ENCODE measurements around the gene PCMTD2. TPM values are rescaled to one million over a fixed set of nuclear protein-coding genes. Genes with fewer than 3 reads are reported as not detected.

PCMTD2 gene
- total and polyA plus RNA-seq, 2 of the 8 experiments (the other 6 are each of a cell fraction or from before 2014, with no cell fraction given) = 21.4 to 55.1 TPM

DNA sequence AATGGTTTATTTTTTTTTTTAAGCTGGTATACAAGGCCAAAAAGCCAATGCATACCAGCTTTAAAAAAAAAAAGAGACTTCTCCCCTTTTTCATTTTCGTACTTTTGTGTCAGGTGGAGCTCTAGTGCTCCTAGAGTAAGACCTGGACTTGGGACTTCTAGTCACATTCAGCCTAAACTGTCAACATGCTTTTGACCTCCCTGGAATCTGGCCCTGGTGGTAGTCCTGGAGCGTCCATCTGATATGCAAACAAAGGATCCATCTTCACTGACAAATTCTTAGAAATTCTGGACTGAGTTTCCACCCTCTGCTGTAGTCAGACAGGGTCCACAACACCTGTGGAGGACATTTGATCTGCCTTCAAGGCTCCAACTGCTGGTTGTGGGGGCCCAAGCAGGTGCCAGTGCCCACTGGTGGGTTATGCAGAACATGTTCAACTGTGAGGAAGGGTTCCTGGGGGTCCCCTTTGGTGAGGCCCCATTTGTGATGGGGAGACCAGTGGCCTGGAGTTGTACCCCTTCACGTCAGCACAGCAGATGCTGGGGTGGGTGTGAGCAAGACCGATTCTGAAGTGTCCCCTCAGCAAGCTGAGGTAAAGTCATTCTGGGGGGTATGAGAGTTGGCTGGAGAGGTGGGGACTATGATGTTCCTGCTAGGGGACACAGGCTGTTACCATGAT lies 12.6 kb upstream of the PCMTD2 start:
- no peak overlapping the region for H2BK15ac ChIP-seq (ENCODE audit: low read length)
- no peak overlapping the region for H3K56ac ChIP-seq (replicated peaks; ENCODE audit: insufficient read length, low read depth, low read length)
- H3K27me3 ChIP-seq (replicated peaks in 1 of 4; ENCODE audit: control insufficient read depth in 3 of 4, extremely low read depth in 1 of 4, insufficient read depth in 3 of 4, low read length in 3 of 4) = no peaks in the 10 kb centered on the region; a peak in 2 of 7 replicates
- no peak overlapping the region for H3K18ac ChIP-seq (ENCODE audit: extremely low read depth, low read length)
- no peak overlapping the region for H2BK20ac ChIP-seq (ENCODE audit: low read length)
- H3K4me1 ChIP-seq (replicated peaks in 1 of 4; ENCODE audit: control insufficient read depth in 3 of 4, insufficient read depth in 4 of 4, low read length in 3 of 4) = no peaks in the 10 kb centered on the region; a peak in 1 of 7 replicates
- H3K23me2 ChIP-seq (ENCODE audit: low read depth, low read length) = no peaks in the 10 kb centered on the region
- H3K4ac ChIP-seq (replicated peaks; ENCODE audit: insufficient read length, low read depth, low read length) = no peak overlapping the region
- no peak for TF ChIP-seq GABPA (IDR thresholded peaks at IDR 0.05; ENCODE audit: borderline replicate concordance, insufficient read depth, low read length)
- no peak for TF ChIP-seq SP1 (IDR thresholded peaks at IDR 0.05; ENCODE audit: low read depth, low read length)
- CTCF ChIA-PET (ENCODE audit: partially characterized antibody) = interaction anchor here (0.6 to 1.5 kb wide), 4 partner anchors 11 to 98 kb away, joined by 3 to 4 read pairs (median 3); no protein-coding TSS in a partner anchor
- no peak overlapping the region for H2BK12ac ChIP-seq (ENCODE audit: low read depth, low read length)
- no peak overlapping the region for H3K4me2 ChIP-seq (ENCODE audit: insufficient read depth in 1 of 2, low read depth in 2 of 2, low read length in 2 of 2)
- DNase-seq (ENCODE audit: low read depth in 1 of 2, low spot score in 2 of 2) (no peak), FAIRE-seq (no peak)
- no peak overlapping the region for H3K9ac ChIP-seq (replicated peaks in 1 of 4; ENCODE audit: extremely low read depth in 1 of 4, low read depth in 3 of 4, low read length in 3 of 4)
- no peaks in the 10 kb centered on the region for H3K79me2 ChIP-seq (ENCODE audit: control insufficient read depth in 1 of 2, insufficient read depth in 2 of 2, low read length in 2 of 2)
- POLR2A ChIA-PET (ENCODE audit: partially characterized antibody) = interaction anchor here (1.6 kb wide), 1 partner anchor 13 kb away, joined by 5 read pairs; the partner anchor contains the start of gene PCMTD2
- no peak overlapping the region for H2BK5ac ChIP-seq (ENCODE audit: low read depth, low read length)
- no peaks in the 10 kb centered on the region for H3K79me1 ChIP-seq (ENCODE audit: low read depth, low read length)
- no peak overlapping the region for H2AFZ ChIP-seq (ENCODE audit: low read length)
- no peak overlapping the region for H3K14ac ChIP-seq (ENCODE audit: insufficient read length)
- no peak overlapping the region for H4K8ac ChIP-seq (ENCODE audit: extremely low read depth, insufficient read depth, low read length)
- no peaks in the 10 kb centered on the region for H3K36me3 ChIP-seq (ENCODE audit: control insufficient read depth in 2 of 4, insufficient read depth in 4 of 4, low read length in 3 of 4)
- H4K91ac ChIP-seq (replicated peaks; ENCODE audit: insufficient read length, low read length) = no peak overlapping the region
- H3K9me3 ChIP-seq (ENCODE audit: insufficient read depth in 2 of 2, low read depth in 1 of 2, low read length in 1 of 2) = peaks cover 3 to 5% of the 10 kb centered on the region in 2 experiments; a peak in 2 of 4 replicates
- no peak overlapping the region for H3K23ac ChIP-seq (ENCODE audit: insufficient read length)
- WGBS, 2 experiments (ENCODE audit: extremely low coverage in 1 of 2, insufficient coverage in 1 of 2, insufficient read length in 1 of 2, insufficient replicate concordance in 2 of 2, low coverage in 1 of 2, low lambda C conversion rate in 2 of 2, missing lambda C conversion rate in 1 of 2) = 76% methylated on average over 4 of the region's 4 CpGs; no CpG with 5 or more reads in 1 of the 2 experiments
- H4K20me1 ChIP-seq (replicated peaks in 1 of 2; ENCODE audit: control insufficient read depth in 1 of 2, insufficient read depth in 2 of 2, low read length in 2 of 2) = no peaks in the 10 kb centered on the region
- H3K4me3 ChIP-seq (ENCODE audit: extremely low read depth in 1 of 4, insufficient read depth in 2 of 4, low read depth in 3 of 4, low read length in 4 of 4) = no peak overlapping the region
- H2AK5ac ChIP-seq (ENCODE audit: low read depth, low read length) = no peak overlapping the region
- H4K5ac ChIP-seq (ENCODE audit: insufficient read length, low read depth, low read length) = no peak overlapping the region
- H3K27ac ChIP-seq (ENCODE audit: low read depth, low read length) = no peak overlapping the region
- H2BK120ac ChIP-seq (replicated peaks; ENCODE audit: low read depth, low read length) = no peak overlapping the region
